Measurements from ENCODE around the gene ZDHHC13.

ZDHHC13 gene

DNA sequence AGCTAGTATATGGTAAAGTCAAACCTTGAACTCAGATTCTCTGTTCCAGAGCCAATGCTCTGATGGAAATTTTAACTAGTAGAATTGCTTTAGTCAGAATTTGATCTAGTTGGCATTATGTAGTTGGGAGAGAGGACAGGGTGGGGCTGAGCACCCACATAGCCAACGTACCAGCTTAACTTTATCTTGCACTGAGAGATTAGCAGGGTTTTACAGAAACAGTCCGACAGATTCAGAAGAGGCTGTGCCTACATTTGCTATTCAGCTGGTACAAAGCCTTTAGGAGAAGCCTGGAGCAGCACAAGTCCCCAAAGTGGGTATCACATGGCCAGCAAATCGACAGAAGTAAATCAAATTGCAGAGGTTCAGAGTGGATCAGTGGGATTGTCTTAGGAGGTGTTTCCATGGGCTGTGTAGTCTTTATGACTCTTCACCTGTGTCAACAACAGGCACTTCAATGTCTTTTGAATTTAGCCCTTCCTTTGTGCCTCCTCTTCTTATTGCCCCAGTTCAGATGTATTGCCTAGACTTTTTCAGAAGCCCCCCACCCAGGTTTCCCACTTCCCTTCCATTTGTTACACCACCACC is 92.1 kb downstream of the ZDHHC13 start:
- no peak for DNase-seq

DNA sequence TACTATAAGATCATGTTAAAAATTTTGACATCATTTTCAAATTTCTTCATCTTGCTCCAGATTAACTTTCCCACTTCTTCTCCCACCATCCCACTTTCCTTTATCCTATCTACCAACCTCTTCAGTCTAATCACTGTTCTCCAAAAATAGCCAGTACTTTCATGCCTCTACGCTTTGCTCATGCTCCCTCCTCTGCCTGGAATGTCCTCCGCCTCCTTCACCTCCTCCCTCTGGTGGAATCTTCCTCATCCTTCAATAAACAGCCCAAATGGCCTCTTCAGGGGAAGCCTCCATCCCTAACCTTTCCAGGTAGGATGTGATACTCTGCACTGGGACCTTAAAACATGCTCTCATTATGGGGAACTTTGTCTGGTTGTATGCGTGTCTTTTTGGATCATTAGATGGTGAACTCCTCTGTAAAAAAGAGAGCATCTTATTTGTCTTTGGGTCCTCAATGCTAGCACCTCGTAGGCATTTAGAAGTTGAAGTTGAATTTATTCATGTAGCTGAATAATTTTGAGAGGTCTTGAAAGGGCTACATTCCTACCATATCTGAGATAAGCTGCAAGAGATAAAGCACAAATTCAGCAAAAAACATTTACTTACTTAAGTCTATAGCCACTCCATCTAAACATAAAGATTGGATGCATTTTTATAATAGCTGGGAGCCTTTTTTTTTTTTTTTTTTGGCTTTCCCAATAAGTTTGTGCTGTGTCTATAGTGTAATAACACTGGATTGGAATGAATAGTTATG is 92.8 kb downstream of the ZDHHC13 start:
- DNase-seq, result no peak

DNA sequence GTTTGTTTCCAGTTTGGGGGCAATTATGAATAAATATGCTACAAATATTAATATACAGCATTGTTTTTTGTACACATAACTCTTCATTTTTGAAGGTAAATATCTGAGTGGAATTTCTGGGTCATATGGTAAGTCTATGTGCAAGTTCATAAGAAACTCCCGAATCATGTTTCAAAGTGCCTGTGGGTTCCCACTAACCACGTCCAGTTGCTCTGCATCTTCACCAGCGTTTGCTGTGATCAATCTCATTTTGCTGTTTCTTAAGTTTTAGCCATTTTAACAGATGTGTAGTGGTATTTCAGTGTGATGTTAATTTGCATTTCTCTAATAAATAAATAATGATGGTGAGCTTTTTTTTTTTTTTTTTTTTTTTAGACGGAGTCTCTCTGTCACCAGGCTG is 99.1 kb downstream of the ZDHHC13 start:
- no peak for DNase-seq

DNA sequence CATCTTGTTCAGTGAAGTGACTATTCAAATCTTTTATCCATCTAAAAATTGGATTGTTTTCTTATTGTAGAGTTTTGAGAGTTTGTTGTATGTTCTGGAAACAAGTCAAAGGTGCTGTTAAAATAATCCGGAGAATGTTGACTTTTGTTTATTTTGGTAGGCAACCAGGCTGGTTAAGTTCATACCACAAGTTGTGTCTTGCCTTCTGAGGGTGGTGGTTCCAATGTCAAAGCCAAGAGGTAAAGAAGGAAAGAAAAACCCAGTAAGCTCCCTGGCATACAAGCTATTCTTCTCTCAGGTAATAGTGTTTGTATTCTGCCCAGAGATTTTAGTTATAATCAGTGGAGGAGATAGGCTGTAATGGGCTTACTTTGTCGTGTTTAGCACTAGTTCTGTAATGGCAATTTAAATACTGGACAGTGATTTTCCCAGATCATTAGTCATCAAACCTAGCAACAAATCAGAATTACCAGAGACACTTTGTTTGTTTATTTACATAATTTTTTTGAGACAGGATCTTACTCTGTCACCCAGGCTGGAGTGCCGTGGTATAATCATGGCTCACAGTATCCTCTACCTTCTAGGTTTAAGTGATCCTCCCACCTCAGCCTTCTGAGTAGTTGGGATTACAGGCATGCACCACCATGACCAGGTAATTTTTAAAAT is 99.9 kb downstream of the ZDHHC13 start:
- no peak for DNase-seq

DNA sequence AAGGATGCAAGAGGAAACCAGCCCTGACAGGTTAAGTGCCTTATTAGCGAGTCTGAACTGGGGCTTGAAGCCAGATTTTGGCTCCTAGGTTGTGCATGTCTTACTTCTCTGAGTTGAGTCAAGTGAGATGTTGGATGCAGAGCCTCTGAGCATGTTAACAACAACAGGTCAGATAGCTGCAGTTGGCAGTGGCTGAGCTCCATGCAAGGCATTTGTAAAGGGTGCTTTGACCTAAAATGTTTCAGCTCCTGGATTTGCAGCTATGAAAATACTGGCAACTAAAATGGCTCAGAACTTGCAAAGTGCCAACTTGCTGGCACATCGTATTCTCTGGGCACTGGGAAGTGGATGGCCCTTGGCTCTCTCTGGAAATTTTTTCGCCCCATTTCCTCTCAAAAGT is 101.2 kb downstream of the ZDHHC13 start:
- no peak for DNase-seq

GRCh38 chr11:19218786-19219460 is 102.0 kb downstream of the ZDHHC13 start:
- DNase-seq, result no peak

GRCh38 chr11:19220903-19221724 is 104.1 kb downstream of the ZDHHC13 start:
- no peak for DNase-seq

- no peak for DNase-seq
These were observed 108.2 kb downstream of the ZDHHC13 start for GRCh38 chr11:19225123-19225522.

- DNase-seq, result no peak
These were observed 108.6 kb downstream of the ZDHHC13 start for GRCh38 chr11:19225581-19225980.

Measured in stimulated activated CD4-positive, alpha-beta T cell treated with anti-CD3 and anti-CD28 coated beads, Interleukin-2, amount 100 ng/mL, for 24 hours (primary cell).